Neural crest cell (in vitro differentiated cells): Measurements from ENCODE around the gene CCDC91. TPM values are rescaled to one million over a fixed set of nuclear protein-coding genes. Genes with fewer than 3 reads are reported as not detected.

Experiments
- DNase-seq: peaks from one replicate; pipeline ENCODE4 v3.0.0; 2021; ENCODE audit warnings: low read depth, mixed read lengths, low spot score
- H3K27ac Mint-ChIP-seq: one replicate; pipeline ENCODE4 v1.8.0; 2021; ENCODE audit warnings: mild to moderate bottlenecking, mixed read lengths; ENCODE audit not compliant: unreplicated experiment
- H3K27me3 Mint-ChIP-seq: 2 replicates; pipeline ENCODE4 v1.8.0; 2021; ENCODE audit warnings: low read depth, mild to moderate bottlenecking, mixed read lengths
- H3K36me3 Mint-ChIP-seq: 2 replicates; pipeline ENCODE4 v1.8.0; 2021; ENCODE audit warnings: low read depth, mild to moderate bottlenecking, mixed read lengths
- H3K4me1 Mint-ChIP-seq: 2 replicates; pipeline ENCODE4 v1.8.0; 2021; ENCODE audit warnings: mixed read lengths
- H3K4me3 Mint-ChIP-seq: one replicate; pipeline ENCODE4 v1.8.0; 2021; ENCODE audit warnings: mild to moderate bottlenecking, mixed read lengths
- H3K9me3 Mint-ChIP-seq: 2 replicates; pipeline ENCODE4 v1.8.0; 2021; ENCODE audit warnings: mixed read lengths
- CTCF ChIP-seq: fragments of 200-600 bp; sonication (generic); conservative IDR thresholded peaks from 2 replicates; pipeline ENCODE4 v1.5.0; 2021; ENCODE audit warnings: antibody characterized with exemption, mild to moderate bottlenecking
- total RNA-seq: library from RNA; stranded (reverse); gene quantifications from 2 replicates; pipeline ENCODE4 v1.2.1, GENCODE V29; 2021

The CCDC91 gene
- total RNA-seq, 1 donor from 2014 or later: 13.9 TPM

- H3K27ac Mint-ChIP-seq: no peak overlapping the region
- H3K36me3 Mint-ChIP-seq: no peaks in the 10 kb centered on the region
- TF ChIP-seq CTCF: no peak
- peaks cover 3% of the 10 kb centered on the region for H3K9me3 Mint-ChIP-seq
- DNase-seq: no peak
- no peak overlapping the region for H3K4me3 Mint-ChIP-seq
- peaks cover 6% of the 10 kb centered on the region for H3K4me1 Mint-ChIP-seq
- H3K27me3 Mint-ChIP-seq: no peaks in the 10 kb centered on the region
Measured at GRCh38 chr12:28175098-28175589, 15.1 kb upstream of the CCDC91 start.

- Mint-ChIP-seq H3K4me1 (peaks cover 6% of the 10 kb centered on the region), H3K27ac (no peak overlapping the region), H3K4me3 (no peak overlapping the region), H3K27me3 (no peaks in the 10 kb centered on the region), H3K9me3 (peaks cover 3% of the 10 kb centered on the region), H3K36me3 (no peaks in the 10 kb centered on the region)
- no peak for TF ChIP-seq CTCF
- DNase-seq: no peak
Measured at GRCh38 chr12:28176295-28176694, 14.0 kb upstream of the CCDC91 start.

GRCh38 chr12:28177461-28177860, 12.8 kb upstream of the CCDC91 start:
- Mint-ChIP-seq H3K4me3 (no peak overlapping the region), H3K27ac (no peak overlapping the region), H3K27me3 (no peaks in the 10 kb centered on the region), H3K4me1 (peaks cover 6% of the 10 kb centered on the region), H3K36me3 (no peaks in the 10 kb centered on the region), H3K9me3 (peaks cover 6% of the 10 kb centered on the region)
- no peak for TF ChIP-seq CTCF
- no peak for DNase-seq

GRCh38 chr12:28177905-28178304, 12.4 kb upstream of the CCDC91 start:
- Mint-ChIP-seq H3K27me3 (no peaks in the 10 kb centered on the region), H3K4me1 (peaks cover 6% of the 10 kb centered on the region), H3K4me3 (no peak overlapping the region), H3K9me3 (peaks cover 4% of the 10 kb centered on the region), H3K27ac (no peak overlapping the region), H3K36me3 (no peaks in the 10 kb centered on the region)
- no peak for DNase-seq
- TF ChIP-seq CTCF: no peak

- TF ChIP-seq CTCF: no peak
- H3K36me3 Mint-ChIP-seq: no peaks in the 10 kb centered on the region
- no peak overlapping the region for H3K27ac Mint-ChIP-seq
- DNase-seq: no peak
- H3K27me3 Mint-ChIP-seq: no peaks in the 10 kb centered on the region
- peaks cover 6% of the 10 kb centered on the region for H3K4me1 Mint-ChIP-seq
- H3K4me3 Mint-ChIP-seq: no peak overlapping the region
- peaks cover 3% of the 10 kb centered on the region for H3K9me3 Mint-ChIP-seq
Measured at GRCh38 chr12:28178775-28179174, 11.5 kb upstream of the CCDC91 start.

- no peak overlapping the region for H3K4me3 Mint-ChIP-seq
- H3K27ac Mint-ChIP-seq: no peak overlapping the region
- H3K27me3 Mint-ChIP-seq: no peaks in the 10 kb centered on the region
- H3K36me3 Mint-ChIP-seq: no peaks in the 10 kb centered on the region
- H3K4me1 Mint-ChIP-seq: peaks cover 6% of the 10 kb centered on the region
- no peak for DNase-seq
- H3K9me3 Mint-ChIP-seq: peaks cover 3% of the 10 kb centered on the region
- TF ChIP-seq CTCF: no peak
Measured at GRCh38 chr12:28180786-28181185, 9.5 kb upstream of the CCDC91 start.
